NCI-H2227 treated with DMSO at 0.1 percent for 48 hours (cell line): ENCODE measurements around the gene DNAAF5.
"Not testable (repeated sequence)": the region's sequence is repeated elsewhere in the genome, so short reads cannot be mapped to it uniquely, and the experiment has no call there.

Experiments used
- DNase-seq: peaks from one replicate; lab custom pipeline; 2025; lab: John Stamatoyannopoulos, UW

Gene DNAAF5

DNA sequence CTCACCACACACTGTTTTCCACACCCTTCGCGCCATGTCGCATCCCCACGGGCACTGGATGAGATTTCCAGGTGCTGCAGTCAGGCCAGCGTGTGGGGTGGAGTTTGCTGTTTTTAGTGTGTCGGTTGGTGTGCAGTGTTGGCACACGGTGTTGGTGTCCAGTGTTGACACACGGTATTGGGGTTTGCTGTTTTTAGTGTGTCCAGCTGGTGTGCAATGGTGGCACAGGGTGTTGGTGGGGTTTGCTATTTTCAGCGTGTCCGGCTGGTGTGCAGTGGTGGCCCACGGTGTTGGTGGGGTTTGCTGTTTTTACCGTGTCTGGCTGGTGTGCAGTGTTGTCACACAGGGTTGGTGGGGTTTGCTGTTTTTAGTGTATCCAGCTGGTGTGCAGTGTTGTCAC is 20.7 kb downstream of the DNAAF5 start:
- DNase-seq = no peak

GRCh38 chr7:748446-748845 is 21.9 kb downstream of the DNAAF5 start:
- DNase-seq = no peak

GRCh38 chr7:749140-749551 is 22.6 kb downstream of the DNAAF5 start:
- DNase-seq = peak; percentile 58

DNA sequence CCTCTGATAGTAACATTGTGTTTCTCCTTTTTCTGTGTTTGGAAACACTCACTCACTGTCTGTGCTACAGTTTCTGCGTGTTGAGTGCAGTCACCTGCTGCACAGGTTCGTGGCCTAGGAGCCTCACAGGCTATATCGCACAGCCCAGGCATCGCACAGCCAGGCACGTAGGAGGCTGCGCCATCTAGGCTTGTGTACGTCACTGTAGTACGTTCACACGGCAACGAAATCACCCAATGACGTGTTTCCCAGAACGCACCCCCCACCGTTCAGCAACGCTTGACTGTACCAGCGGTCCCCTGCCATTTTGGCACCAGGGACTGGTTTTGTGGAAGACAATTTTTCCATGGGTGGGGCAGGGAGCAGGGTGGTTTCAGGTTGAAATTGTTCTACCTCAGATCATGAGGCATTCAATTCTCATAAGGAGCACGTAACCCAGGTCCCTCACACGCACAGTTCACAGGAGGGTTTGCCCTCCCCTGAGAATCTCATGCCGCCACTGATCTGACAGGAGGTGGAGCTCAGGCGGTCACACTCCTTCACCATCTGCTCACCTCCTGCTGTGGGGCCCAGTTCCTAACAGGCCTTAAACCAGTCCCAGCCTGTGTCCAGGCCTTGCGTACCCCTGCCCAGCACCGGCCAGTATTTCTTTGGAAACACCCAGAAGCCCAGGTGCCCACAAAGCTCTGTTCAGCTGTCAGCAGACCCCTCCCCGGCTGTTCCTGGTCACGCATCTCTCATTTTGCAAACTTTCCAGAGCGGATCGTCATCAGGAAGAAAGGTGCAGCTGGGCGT is 23.8 kb downstream of the DNAAF5 start:
- no peak for DNase-seq

- no peak for DNase-seq
These were observed 25.3 kb downstream of the DNAAF5 start for GRCh38 chr7:751826-752225.

GRCh38 chr7:752256-752655 is 25.8 kb downstream of the DNAAF5 start:
- not testable (repeated sequence) for DNase-seq

- DNase-seq = no peak
These were observed 26.7 kb downstream of the DNAAF5 start for GRCh38 chr7:753190-753589.

- no peak for DNase-seq
These were observed 28.3 kb downstream of the DNAAF5 start for GRCh38 chr7:754531-755412.

DNA sequence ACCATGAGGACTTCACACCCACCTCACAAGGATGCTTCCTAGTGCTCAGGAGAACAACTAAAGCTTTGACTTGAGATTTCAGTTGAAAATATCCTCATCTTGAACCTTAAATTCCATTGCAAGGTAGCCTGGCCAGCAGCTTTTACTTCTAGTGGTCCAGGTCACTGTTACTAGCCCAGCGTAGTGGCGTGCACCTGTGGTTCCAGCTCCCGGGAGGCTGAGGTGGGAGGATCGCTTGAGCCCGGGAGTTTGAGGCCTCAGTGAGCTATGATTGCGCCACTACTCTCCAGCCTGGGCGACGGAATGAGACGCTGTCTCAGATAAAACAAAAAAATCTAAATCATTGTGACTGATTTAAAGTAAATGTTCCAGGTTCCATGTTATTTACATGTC is 28.9 kb downstream of the DNAAF5 start:
- no peak for DNase-seq

GRCh38 chr7:756231-756927 is 29.9 kb downstream of the DNAAF5 start:
- no peak for DNase-seq

DNA sequence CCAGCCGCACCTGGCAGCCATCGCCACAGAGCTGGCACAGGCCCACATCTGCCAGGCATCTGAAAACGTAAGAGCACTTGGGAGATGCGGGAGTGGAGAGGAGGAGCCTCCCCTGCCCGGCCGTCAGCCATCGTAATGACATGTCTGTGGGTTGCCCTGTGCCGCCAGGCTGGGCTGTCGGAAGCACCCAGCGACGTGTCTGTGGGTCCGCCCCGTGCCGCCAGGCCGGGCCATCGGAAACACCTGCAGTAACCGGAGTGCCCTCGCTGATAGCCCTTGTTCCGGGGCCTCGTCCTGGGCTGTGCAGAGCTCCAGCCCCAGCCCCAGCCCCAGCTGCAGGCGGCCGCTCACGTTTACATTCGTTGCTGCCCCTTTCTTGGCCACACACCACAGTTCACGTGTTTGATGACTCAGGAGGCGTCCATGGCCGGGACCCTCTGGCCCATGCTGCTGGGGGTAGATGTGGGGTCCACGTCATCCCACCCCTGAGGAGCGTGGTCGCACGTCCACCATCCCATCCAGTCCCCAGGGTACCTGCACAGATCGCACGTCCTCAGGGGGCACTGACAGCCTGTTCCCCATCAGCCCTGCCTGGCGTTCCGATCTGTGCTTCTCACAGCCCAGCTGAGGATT is 30.5 kb downstream of the DNAAF5 start:
- DNase-seq = no peak

DNA sequence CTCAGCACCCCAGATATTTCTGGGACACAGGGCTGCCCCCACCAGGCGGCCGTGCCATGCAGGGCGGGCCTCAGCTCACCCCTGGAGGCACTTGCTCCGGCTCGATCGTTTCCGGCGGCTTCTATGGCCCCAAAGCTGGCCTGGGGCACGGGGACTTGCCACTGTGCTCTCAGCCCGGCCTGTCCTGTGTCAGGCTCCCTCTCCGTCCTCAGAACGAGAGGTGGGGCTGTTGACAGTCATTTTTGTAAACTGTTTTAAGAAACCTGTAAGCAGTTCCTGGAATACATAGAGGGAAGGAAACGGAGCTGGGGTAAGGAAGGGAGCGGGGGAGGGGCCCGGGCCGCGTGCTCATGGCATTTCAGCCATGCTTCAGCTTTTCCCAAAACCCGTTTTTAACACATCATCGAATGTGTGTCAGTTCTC is 31.3 kb downstream of the DNAAF5 start:
- no peak for DNase-seq

DNA sequence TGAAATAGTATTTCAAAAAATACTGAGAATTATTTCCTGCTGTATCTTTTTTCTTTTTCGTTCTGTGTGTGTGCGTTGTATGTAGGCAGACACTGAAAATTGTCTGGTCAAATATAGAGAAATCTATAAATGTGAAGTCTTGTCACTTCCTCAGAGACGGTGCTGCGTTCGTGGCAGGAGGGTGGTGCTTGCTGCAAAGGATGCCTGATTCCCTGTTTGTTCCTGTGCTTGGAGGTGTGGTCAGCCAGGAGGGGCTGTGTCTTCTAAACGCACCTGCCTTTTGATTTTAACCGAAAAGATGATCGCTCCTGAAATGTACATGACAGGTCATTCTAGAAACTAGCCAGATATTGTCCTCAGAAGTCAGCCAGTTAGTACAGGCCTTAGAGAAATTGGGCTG is 33.1 kb downstream of the DNAAF5 start:
- no peak for DNase-seq

- no peak for DNase-seq
These were observed 33.5 kb downstream of the DNAAF5 start for GRCh38 chr7:760006-760405.

DNA sequence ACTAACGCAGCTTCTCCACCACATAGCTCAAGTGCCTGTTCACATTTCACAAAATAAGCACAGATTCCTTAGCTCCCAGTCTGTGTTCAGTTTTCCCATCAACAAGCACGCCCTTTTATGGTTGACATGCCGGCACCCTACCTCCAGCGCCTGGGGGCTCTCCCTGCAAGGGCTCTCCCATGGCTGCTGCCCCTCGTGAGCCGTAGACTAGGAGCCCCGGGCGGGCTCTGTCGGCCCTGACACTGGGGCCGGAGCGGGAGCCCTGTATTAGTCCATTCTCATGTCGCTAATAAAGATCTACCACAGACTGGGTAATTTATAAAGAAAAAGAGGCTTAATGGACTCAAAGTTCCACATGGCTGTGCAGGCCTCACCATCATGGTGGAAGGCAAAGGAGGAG is 34.6 kb downstream of the DNAAF5 start:
- no peak for DNase-seq

GRCh38 chr7:761631-762030 is 35.1 kb downstream of the DNAAF5 start:
- no peak for DNase-seq

GRCh38 chr7:762885-763284 is 36.4 kb downstream of the DNAAF5 start:
- no peak for DNase-seq

GRCh38 chr7:763762-764161 is 37.3 kb downstream of the DNAAF5 start:
- no peak for DNase-seq

DNA sequence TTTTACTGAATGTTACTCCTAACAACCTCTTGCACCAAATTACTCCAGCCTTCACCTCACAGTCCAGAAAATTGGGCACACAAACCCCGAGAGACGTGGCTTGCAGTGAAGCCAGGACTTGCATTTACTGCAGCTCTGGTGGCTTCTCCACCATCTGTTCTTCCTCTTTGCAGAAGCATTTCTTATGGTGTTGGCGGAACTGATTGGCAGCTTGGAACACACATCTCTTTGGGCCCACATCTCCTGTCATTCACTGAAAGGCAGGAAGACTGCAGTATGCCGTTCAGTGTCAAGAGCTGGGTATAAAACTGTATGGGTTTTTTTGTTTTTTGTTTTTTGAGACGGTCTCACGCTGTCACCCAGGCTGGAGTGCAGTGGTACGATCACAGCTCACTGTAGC is 38.9 kb downstream of the DNAAF5 start:
- no peak for DNase-seq

GRCh38 chr7:767580-767940 is 41.1 kb downstream of the DNAAF5 start:
- peak; percentile 67 for DNase-seq

DNA sequence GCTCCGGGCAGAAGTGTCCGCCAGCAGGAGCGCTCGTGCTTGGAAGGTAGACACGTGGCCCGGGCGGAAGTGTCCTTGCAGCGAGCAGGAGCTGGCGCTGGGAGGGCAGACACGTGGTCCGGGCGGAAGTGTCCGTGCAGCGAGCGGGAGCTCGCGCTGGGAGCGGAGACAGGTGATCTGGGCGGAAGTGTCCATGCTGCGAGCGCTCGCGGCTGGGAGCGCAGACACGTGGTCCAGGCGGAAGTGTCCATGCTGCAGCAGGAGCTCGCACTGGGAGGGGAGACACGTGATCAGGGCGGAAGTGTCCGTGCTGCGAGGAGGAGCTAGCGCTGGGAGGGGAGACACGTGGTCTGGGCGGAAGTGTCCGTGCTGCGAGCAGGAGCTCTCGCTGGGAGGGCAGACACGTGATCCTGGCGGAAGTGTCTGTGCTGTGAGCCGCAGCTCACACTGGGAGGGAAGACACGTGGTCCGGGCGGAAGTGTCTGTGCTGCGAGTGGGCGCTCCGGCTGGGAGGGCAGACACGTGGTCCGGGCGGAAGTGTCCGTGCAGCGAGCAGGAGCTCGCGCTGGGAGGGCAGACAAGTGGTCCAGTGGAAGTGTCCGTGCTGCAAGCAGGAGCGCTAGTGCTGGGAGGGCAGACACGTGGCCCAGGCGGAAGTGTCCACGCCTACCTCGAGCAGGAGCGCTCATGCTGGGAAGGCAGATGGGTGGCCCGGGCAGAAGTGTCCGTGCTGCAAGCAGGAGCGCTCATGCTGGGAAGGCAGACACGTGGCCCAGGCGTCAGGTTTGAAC is 41.6 kb downstream of the DNAAF5 start:
- DNase-seq = peak; percentile 75
